MG63 (cell line): ENCODE data around the gene PIK3R2. TPM values are rescaled to one million over a fixed set of nuclear protein-coding genes. Genes with fewer than 3 reads are reported as not detected.
A peak's percentile ranks its signal among the peaks of the same experiment; 100 is the strongest.
"Not testable (repeated sequence)": the region's sequence is repeated elsewhere in the genome, so short reads cannot be mapped to it uniquely, and the experiment has no call there.

Source experiments
- DNase-seq: peaks from one replicate; pipeline ENCODE4 v3.0.0-alpha.2; 2020
- H3K27me3 ChIP-seq: fragments of 250-450 bp; sonication (Bioruptor Pico); 2 replicates; pipeline ENCODE4 v1.5.1; 2020; ENCODE audit warnings: mild to moderate bottlenecking, moderate library complexity
- H3K36me3 ChIP-seq: fragments of 250-450 bp; sonication (Bioruptor Pico); 2 replicates; pipeline ENCODE4 v1.5.1; 2020; ENCODE audit warnings: mild to moderate bottlenecking, moderate library complexity
- H3K4me3 ChIP-seq: fragments of 250-450 bp; sonication (Bioruptor Pico); 2 replicates; pipeline ENCODE4 v1.5.1; 2020; ENCODE audit warnings: mild to moderate bottlenecking, moderate library complexity
- H3K9me3 ChIP-seq: fragments of 250-450 bp; sonication (Bioruptor Pico); 2 replicates; pipeline ENCODE4 v1.5.1; 2020; ENCODE audit warnings: mild to moderate bottlenecking, moderate library complexity
- total RNA-seq: library from RNA; depleted of rRNA; stranded (reverse); fragments of >200 nt; shearing (Covaris generic); gene quantifications from 2 replicates; pipeline ENCODE4 v1.2.3, GENCODE V29; 2014; ENCODE audit warnings: low replicate concordance; rRNA removed

Gene PIK3R2
- total RNA-seq = 4.2 and 13.2 TPM in 2 replicates

DNA sequence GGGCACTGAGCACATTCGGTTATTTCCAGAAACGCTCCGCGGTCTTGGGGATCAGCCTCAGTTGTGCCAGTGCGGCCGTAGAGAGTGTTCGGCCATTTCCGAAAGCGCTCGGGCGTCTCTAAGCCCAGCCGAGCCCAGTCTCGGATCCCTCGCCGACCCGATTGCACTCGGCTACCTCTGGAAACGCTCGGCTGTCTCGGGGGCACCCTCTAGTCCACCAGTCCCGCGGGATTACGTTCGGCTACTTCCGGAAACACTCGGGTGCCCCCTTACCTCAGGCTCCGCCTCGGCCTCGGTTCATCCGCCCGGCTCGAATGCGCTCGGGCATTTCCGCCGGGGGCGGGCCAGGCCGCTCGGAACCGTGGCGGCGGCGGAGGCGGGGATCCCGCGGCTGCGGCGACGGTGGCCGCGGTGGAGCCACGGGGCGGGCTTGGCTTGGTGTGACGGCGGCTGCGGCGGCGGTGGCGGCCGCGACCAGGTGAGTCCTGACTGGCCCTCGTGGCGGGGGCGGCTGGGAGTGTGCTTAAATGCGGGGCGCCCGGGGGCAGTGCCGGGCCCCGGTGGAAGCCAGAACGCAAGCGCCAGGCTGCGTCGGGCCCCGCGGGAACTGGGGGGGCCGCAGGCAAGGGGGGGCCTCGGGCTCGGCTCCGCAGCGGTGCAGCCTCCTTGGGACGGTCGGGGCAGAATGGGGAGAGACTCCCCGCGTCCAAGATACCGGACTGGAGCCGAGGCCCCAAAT lies at the start of gene PIK3R2:
TSS of gene PIK3R2 (plus strand) at position 347 of the 739 bp plus-strand sequence. CDS start 2,717 bp downstream, outside the sequence.
- Histone ChIP-seq H3K9me3 (no peaks in the 10 kb centered on the region), H3K36me3 (peaks cover 12% of the 10 kb centered on the region), H3K27me3 (no peaks in the 10 kb centered on the region), H3K4me3 (peak within 1 kb of the TSS; percentile 88)
- DNase-seq = peak; percentile 99

DNA sequence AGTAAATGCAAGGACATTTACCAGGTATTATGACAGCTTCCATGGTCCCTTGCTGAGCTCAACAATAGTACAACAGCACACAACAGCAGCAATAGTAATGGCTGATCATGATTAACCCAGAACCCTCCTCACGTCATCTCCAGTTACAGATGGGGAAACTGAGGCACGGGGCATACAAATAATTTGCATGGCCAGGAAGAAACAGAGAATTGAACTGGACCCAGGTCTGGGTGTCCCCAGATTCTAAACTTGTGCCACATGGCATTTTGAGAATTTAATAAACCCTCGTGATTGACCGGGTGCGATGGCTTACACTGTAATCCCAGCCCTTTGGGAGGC lies 48.2 kb upstream of the PIK3R2 start:
- H3K9me3 ChIP-seq = no peaks in the 10 kb centered on the region
- peak overlapping the region; percentile 48 for H3K4me3 ChIP-seq
- no peaks in the 10 kb centered on the region for H3K27me3 ChIP-seq
- DNase-seq = no peak
- H3K36me3 ChIP-seq = no peaks in the 10 kb centered on the region

- H3K36me3 ChIP-seq, H3K9me3 ChIP-seq, H3K27me3 ChIP-seq, H3K4me3 ChIP-seq, DNase-seq: not testable (repeated sequence)
Measured at GRCh38 chr19:18105259-18105658, 47.7 kb upstream of the PIK3R2 start.

DNA sequence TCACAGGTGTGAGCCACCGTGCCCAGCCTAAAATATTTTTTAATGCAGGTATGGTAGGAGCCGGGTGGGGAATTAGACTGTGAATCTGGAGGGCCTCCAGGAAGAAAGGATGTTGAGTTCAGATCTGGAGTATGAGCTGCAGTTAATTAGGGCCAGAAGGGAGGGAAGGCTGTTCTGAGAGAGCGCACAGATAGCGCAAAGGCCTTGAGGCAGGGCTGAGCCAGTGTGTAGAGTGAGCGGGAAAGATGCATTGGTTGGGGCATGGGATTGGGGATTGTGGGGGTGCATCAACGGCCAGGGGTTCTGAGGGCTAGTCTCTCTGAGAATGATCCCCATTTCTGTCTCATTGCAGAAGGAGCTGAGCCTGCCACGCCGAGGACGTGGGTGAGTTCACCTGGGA lies 45.7 kb upstream of the PIK3R2 start:
- Histone ChIP-seq H3K9me3 (no peaks in the 10 kb centered on the region), H3K36me3 (no peaks in the 10 kb centered on the region), H3K4me3 (no peak overlapping the region), H3K27me3 (no peaks in the 10 kb centered on the region)
- DNase-seq = no peak

DNA sequence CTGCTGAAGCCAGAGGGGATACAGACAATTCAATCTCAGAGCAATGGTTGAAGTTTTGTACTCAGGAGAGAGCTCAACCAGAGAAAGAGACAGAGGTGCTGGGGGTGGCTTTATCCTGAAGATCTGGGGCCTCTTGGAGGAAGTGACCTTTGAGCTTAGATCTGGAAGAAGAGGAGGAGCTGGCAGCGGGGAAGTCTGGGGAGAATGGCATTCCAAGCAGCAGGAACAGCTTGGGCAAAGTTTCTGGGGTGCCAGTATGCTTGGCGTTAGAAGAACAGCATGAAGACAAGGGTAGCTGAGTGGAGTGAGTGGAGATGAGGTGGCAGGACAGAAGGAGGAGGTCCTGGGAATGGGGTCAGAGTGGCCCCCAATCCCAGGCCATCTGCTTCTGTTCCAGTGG lies 44.1 kb upstream of the PIK3R2 start:
- Histone ChIP-seq H3K36me3 (no peaks in the 10 kb centered on the region), H3K4me3 (no peak overlapping the region), H3K9me3 (no peaks in the 10 kb centered on the region), H3K27me3 (no peaks in the 10 kb centered on the region)
- DNase-seq = no peak

DNA sequence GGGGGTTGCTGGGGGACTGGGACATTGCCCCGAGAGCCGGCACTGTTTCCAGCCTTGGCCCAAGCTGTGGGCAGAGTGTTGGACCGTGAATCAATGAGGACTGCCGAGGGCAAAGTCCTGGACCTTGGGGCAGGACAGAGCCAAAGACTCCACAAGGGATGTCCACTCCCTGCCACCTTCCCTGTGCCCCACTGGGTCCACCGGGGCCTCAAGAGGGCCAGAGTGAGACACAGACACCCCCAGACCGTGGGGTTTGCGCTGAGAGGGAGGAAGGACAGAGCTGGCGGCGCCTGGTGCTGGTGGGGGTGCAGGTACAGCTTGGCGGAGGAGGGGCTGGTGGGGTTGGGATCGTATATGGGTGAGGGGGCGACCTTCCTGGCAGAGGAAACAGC lies 43.6 kb upstream of the PIK3R2 start:
- Histone ChIP-seq H3K9me3 (no peaks in the 10 kb centered on the region), H3K36me3 (no peaks in the 10 kb centered on the region), H3K27me3 (no peaks in the 10 kb centered on the region), H3K4me3 (peak overlapping the region; percentile 49; the same call in 1 of the 2 replicates)
- DNase-seq = no peak

- Histone ChIP-seq H3K27me3 (no peaks in the 10 kb centered on the region), H3K4me3 (peak overlapping the region; percentile 49), H3K36me3 (no peaks in the 10 kb centered on the region), H3K9me3 (no peaks in the 10 kb centered on the region)
- DNase-seq = peak; percentile 33
Measured at GRCh38 chr19:18109733-18110608, 43.0 kb upstream of the PIK3R2 start.

- no peaks in the 10 kb centered on the region for H3K36me3 ChIP-seq
- H3K4me3 ChIP-seq = peak overlapping the region; percentile 49
- DNase-seq = no peak
- no peaks in the 10 kb centered on the region for H3K27me3 ChIP-seq
- H3K9me3 ChIP-seq = no peaks in the 10 kb centered on the region
Measured at GRCh38 chr19:18110609-18111232, 42.2 kb upstream of the PIK3R2 start.

- Histone ChIP-seq H3K4me3 (no peak overlapping the region), H3K36me3 (no peaks in the 10 kb centered on the region), H3K27me3 (no peaks in the 10 kb centered on the region), H3K9me3 (no peaks in the 10 kb centered on the region)
- peak; percentile 84 for DNase-seq
Measured at GRCh38 chr19:18112989-18113478, 39.9 kb upstream of the PIK3R2 start.

- Histone ChIP-seq H3K36me3 (no peaks in the 10 kb centered on the region), H3K9me3 (no peaks in the 10 kb centered on the region), H3K27me3 (no peaks in the 10 kb centered on the region), H3K4me3 (no peak overlapping the region)
- no peak for DNase-seq
Measured at GRCh38 chr19:18113827-18114226, 39.1 kb upstream of the PIK3R2 start.

- H3K4me3 ChIP-seq = no peak overlapping the region
- no peak for DNase-seq
- H3K27me3 ChIP-seq = no peaks in the 10 kb centered on the region
- H3K9me3 ChIP-seq = no peaks in the 10 kb centered on the region
- H3K36me3 ChIP-seq = no peaks in the 10 kb centered on the region
Measured at GRCh38 chr19:18114483-18114882, 38.5 kb upstream of the PIK3R2 start.

- H3K36me3 ChIP-seq = no peaks in the 10 kb centered on the region
- H3K9me3 ChIP-seq = no peaks in the 10 kb centered on the region
- no peak for DNase-seq
- peak overlapping the region; percentile 73 for H3K4me3 ChIP-seq
- no peaks in the 10 kb centered on the region for H3K27me3 ChIP-seq
Measured at GRCh38 chr19:18117364-18117691, 35.6 kb upstream of the PIK3R2 start.

DNA sequence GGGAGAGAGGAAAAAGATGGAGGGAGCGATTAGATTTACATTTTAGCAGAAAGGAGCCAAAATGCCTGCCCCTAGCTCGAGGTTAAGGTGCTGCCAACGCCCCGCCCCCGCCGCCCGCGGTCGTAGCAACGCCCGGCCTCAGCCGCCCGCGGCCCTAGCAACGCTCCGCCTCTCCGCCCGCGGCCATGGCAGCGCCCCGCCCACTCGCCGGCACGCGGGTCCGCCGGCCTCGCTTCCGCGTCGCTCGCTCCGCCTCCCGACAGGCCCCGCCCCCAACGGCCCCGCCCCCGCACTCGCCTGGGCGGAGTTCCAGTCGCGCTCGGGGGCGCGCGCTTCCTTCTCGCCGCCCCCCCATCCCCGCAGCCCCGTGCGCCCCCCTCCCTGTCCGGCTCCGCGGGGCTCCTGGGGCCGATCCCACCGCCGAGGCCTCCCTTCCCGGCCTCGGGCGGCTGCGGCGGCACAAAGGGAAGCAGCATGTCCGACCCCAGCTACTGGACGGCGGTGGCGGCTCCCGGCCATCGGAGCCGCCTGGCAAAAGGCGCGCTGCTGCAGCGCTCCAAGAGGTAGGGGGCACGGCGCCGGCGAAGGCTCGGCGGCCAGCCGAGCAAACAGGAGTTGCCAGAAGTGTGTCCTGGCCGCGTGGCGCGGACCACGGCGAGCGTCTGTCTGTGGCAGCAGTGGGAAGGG lies 35.1 kb upstream of the PIK3R2 start:
- H3K9me3 ChIP-seq = no peaks in the 10 kb centered on the region
- H3K36me3 ChIP-seq = peaks cover 2% of the 10 kb centered on the region; the same call in 1 of the 2 replicates
- H3K27me3 ChIP-seq = no peaks in the 10 kb centered on the region
- DNase-seq = peak; percentile 87
- H3K4me3 ChIP-seq = peak overlapping the region; percentile 73

- Histone ChIP-seq H3K36me3 (peaks cover 2% of the 10 kb centered on the region; the same call in 1 of the 2 replicates), H3K9me3 (no peaks in the 10 kb centered on the region), H3K27me3 (no peaks in the 10 kb centered on the region), H3K4me3 (peak overlapping the region; percentile 73)
- DNase-seq = no peak
Measured at GRCh38 chr19:18118420-18119012, 34.4 kb upstream of the PIK3R2 start.

- DNase-seq = no peak
- H3K27me3 ChIP-seq = no peaks in the 10 kb centered on the region
- H3K9me3 ChIP-seq = no peaks in the 10 kb centered on the region
- peak overlapping the region; percentile 73; the same call in 1 of the 2 replicates for H3K4me3 ChIP-seq
- H3K36me3 ChIP-seq = peaks cover 5% of the 10 kb centered on the region; the same call in 1 of the 2 replicates
Measured at GRCh38 chr19:18119013-18119716, 33.8 kb upstream of the PIK3R2 start.

- H3K9me3 ChIP-seq = no peaks in the 10 kb centered on the region
- no peak for DNase-seq
- H3K36me3 ChIP-seq = peaks cover 6% of the 10 kb centered on the region; the same call in 1 of the 2 replicates
- H3K27me3 ChIP-seq = no peaks in the 10 kb centered on the region
- no peak overlapping the region for H3K4me3 ChIP-seq
Measured at GRCh38 chr19:18119717-18120105, 33.3 kb upstream of the PIK3R2 start.
